Hematopoietic multipotent progenitor cell treated with erythropoietin and hydrocortisone succinate and interleukin-3 and kit ligand, for 4 days (in vitro differentiated cells): ENCODE data around the gene UBAC1.
"Not testable (repeated sequence)": the region's sequence is repeated elsewhere in the genome, so short reads cannot be mapped to it uniquely, and the experiment has no call there.

ENCODE experiments used
- DNase-seq: peaks from one replicate; pipeline ENCODE4 v3.0.0-alpha.2; 2015

The UBAC1 gene

GRCh38 chr9:135956802-135957174 lies 4.4 kb downstream of the UBAC1 start:
- no peak for DNase-seq

GRCh38 chr9:135955934-135956801 lies 5.0 kb downstream of the UBAC1 start:
- DNase-seq: no peak

DNA sequence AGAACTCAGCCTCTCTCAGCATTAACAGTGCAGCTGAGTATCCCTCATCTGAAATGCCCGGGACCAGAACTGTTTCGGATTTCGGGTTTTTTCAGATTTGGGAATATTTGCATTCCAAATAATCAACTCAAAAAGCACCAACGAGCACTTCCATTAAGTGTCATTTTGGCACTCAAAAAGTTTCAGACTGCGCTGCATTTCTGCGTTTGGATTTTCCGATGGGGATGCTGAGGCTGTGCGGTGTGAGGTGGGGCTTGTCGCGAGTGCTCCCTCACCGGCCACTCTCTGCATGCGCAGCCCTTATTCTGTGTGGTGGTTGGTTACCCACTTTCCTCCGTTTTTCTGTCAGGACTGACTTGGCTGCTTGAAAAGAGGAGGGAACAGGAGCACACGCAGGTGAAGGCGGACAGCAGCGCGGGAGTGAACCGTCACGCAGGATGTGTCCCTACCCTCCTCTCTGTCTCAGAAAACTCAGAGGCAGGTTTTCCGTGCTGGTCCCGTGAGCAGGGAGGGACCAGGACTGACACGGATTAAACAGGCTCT lies 8.4 kb downstream of the UBAC1 start:
- DNase-seq: no peak

GRCh38 chr9:135951889-135952663 lies 9.1 kb downstream of the UBAC1 start:
- peak; percentile 96 for DNase-seq

- not testable (repeated sequence) for DNase-seq
These were observed 9.9 kb downstream of the UBAC1 start for GRCh38 chr9:135951310-135951709.

GRCh38 chr9:135950841-135951240 lies 10.3 kb downstream of the UBAC1 start:
- not testable (repeated sequence) for DNase-seq

- DNase-seq: peak; percentile 92
These were observed 11.0 kb downstream of the UBAC1 start for GRCh38 chr9:135950135-135950682.

DNA sequence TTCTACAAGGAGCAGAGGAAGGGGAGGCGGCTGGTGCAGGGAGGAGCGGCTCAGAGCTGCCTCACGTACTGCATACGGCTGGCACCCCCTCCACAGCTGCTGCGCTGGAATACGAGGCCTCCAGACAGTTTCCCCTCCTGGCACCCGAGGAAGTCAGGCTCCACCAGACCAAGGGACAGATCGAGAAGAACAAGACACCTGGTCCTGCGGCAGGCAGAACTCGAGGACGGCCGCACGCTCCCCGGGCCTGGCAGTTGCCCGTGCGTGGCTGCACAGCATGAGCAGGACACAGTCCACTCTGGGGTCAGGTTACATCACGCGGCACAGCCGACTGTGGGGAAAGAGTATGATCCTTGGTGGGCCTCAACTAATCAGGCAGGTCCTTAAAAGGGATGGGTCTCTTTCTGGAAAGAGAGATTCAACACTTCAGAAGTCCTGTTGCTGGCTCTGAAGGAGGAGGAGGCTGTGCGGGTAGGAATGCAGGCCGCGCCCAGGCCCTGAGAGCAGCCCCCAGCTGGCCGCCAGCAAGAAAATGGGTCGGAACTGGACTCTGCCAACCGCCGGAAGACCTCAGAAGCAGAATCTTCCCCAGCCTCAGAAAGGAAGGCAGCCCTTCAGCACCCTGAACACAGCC lies 11.6 kb downstream of the UBAC1 start:
- DNase-seq: no peak

DNA sequence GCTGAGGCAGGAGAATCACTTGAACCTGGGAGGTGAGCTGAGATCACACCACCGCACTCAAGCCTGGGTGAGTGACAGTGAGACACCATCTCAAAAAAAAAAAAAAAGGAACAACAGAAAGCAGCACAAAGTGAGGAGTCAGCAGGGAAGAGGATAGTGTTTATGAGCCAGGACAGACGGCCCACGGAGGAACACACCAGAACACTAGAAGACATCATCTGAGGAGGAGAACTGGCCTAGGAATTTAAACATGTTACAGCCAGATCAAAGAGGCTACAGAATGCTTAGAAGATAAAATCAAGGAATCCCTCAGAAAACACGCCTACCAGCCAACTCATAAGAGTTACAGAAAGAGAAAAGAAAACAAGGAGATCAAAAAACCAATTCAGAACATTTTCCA lies 12.2 kb downstream of the UBAC1 start:
- DNase-seq: no peak

- DNase-seq: no peak
These were observed 12.7 kb downstream of the UBAC1 start for GRCh38 chr9:135948446-135948845.

DNA sequence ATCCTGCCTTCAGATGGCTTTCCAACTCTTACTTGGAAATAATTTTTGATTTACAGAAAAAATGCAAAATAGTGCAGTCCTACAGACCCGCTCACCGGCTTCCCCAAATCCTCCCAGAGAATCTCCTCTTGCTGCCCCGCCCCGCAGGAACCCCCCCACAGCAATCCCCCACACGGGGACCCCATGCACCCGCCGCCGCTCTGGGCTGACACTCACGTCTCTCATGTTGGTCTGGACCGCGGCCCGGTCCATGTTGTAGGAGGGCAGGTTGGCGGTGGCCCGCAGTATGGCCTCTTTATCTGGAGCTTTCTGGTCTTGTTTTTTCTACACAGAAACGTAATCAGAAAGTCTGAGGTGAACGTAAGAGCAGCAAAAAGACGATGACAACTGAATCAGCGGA lies 13.6 kb downstream of the UBAC1 start:
- DNase-seq: no peak

DNA sequence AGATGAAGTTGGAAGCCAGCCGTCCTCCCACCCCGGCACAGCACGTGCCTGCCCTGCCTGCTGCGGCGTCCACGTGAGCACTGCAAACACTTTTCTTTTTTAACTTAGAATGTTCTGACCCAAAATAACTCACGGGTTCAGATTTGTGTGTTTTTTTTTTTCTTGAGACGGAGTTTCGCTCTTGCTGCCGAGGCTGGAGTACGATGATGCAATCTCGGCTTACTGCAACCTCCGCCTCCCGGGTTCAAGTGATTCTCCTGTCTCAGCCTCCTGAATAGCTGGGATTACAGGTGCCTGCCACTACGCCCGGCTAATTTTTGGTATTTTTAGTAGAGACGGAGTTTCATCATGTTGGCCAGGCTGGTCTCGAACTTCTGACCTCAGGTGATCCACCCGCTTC lies 14.1 kb downstream of the UBAC1 start:
- DNase-seq: not testable (repeated sequence)

DNA sequence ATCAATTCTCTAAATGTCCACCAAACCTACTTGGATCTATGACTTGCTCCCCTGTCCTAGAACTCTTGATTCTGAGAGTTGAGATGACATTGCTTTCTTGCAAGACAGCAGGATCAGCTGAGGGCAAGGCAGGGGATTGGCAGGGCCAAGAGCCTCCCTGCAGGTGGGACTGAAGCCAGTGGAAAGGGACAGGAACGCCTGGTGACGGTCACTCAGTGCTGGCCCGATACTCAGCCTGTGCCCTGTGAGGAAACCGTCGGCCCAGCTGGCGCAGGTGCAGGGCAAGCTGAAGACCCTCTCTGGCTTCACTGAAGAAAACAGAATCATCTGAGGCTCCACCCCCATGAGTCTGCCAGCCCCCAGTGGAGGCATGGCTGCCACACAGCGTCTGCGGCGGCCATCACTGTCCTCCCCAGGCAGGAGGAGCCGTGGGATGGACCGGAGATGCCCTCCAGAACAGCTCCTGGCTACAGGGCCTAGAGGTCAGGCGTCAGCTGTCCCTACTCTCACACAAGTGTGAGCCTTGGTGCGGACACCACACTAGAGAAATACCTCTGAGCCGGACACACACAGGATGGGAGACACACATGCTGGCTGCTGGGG lies 14.7 kb downstream of the UBAC1 start:
- no peak for DNase-seq

GRCh38 chr9:135945969-135946368 lies 15.2 kb downstream of the UBAC1 start:
- DNase-seq: no peak

- DNase-seq: no peak
These were observed 16.5 kb downstream of the UBAC1 start for GRCh38 chr9:135944444-135945252.

DNA sequence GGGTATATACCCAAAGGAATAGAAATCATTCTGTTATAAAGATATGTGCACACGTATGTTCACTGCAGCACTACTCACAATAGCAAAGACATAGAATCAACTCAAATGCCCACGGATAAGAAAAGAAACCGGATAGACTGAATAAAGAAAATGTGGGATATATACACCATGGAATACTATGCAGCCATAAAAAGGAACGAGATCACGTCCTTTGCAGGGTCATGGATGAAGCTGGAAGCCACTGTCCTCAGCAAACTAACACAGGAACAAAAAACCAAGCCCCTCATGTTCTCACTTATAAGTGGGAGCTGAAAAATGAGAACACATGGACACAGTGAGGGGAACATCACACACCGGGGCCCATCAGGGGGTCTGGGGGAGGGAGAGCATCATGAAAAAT lies 17.6 kb downstream of the UBAC1 start:
- not testable (repeated sequence) for DNase-seq

GRCh38 chr9:135941288-135941995 lies 19.7 kb downstream of the UBAC1 start:
- DNase-seq: no peak

DNA sequence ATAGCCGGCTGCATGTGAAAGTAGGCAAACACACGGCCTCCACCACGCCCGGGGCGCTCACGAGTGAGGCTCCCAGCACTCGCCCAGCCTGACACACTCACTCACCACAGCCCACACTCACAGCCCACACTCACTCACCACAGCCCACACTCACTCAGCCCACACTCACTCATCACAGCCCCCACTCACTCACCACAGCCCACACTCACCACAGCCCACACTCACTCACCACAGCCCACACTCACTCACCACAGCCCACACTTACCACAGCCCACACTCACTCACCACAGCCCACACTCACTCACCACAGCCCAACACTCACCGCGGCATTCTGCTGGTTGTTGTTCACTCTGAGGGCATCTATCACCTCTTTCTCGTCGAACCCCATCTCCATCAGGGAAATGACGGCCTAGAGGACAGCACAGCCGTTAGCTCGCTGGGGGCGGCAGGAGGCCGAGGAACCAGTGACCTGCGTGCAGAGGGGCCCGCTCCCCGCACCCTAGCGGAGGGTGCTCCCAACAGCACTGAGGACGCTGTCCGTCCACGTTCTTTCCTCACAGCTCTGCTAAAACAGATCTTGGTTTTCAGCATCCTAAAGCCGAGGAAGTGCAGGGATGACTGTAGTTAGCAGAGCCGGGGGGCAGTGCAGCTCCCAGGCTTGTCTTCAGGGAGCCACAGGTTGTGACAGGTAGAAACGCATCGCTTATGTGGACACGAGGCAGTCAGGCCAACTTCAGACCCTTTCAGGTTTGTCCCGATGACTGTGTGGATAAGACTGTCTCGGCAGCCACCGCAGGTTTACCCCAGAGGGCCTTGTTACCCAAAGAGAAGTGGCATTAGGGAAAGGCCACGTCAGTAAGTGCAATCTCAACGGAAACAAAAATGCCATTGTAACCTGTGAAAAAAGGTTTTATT lies 21.6 kb downstream of the UBAC1 start:
- DNase-seq: peak; percentile 75

DNA sequence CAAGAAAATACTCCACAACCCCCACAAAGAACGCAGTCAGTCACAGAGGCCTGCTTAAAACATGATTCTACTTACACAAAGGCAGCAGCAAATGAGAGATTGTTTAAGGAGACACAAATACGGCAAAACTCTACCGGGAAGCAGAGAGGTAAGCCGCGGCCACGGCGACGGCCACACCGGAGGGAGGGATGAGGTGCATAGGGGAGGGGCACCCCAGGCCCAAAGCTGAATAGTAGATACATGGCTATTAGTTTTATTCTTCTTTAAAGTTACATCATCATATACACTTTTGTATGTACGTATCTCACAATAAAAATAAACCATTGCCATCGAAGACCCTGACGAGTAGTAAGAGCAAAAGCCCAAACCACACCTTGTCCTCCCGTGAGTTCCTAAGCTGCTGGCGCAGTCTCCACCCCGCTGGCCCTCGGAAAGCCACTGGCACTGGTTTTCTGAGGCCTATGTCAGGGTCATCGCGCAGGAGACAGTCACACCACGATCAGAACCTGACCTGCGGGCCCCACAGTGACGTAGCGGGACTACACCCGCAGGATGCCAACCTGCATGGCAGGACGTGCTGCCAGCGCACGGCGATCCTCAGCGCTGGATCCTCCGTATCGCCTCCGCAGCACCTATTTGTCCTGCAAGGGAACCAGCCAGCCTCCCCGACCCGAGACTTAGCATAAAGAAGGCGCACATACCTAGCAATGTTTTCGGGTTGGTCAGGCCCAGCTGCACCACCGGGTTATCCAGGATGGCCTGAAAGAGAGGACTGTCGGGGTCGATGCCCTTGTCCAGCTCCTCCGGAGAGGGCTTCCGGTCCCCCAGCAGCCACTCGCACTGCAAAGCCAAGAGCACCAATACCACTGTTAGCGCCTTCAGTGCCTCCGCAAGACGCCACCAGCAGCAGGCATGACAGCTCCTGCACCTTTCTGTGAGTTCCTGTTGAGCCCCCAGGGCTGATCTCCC lies 23.4 kb downstream of the UBAC1 start:
- no peak for DNase-seq
